ELR (cell line): ENCODE measurements around the gene TMCO1.
"Not testable (repeated sequence)": the region's sequence is repeated elsewhere in the genome, so short reads cannot be mapped to it uniquely, and the experiment has no call there.

Experiments used
- DNase-seq: peaks from one replicate; pipeline ENCODE4 v3.0.0-alpha.2; 2015; ENCODE audit warnings: low read depth

TMCO1 gene

DNA sequence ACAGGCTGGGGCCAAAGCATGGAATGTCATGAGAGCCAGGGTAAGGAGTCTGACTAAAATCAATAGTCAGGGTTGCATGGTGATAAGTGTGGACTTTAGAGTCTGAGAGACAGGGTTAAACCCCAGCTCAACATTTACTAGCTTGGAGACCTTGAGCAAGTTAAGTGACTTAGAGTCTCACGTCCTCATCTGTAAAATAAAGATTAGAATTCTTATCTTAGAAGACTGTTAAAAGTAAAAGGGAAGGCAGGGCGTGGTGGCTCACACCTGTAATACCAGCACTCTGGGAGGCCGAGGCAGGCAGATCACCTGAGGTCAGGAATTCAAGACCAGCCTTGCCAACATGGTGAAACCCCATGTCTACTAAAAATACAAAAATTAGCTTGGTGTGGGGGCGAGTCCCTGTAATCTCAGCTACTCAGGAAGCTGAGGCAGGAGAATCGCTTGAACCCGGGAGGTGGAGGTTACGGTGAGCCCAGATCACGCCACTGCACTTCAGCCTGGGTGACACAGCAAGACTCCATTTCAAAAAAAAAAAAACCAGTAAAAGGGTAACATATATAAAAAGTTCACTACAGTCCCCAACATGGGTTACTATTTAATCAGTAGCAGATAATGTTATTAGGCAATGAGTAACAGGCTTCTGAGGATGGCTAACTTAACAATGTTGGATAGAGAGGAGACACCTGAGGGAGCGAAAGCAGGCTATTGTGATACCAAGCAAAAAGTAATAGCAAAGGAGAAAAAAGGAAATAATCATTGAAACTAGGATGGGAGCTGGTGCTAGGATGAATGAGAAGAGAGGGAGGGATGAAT, 20.8 kb downstream of the TMCO1 start:
- no peak for DNase-seq

DNA sequence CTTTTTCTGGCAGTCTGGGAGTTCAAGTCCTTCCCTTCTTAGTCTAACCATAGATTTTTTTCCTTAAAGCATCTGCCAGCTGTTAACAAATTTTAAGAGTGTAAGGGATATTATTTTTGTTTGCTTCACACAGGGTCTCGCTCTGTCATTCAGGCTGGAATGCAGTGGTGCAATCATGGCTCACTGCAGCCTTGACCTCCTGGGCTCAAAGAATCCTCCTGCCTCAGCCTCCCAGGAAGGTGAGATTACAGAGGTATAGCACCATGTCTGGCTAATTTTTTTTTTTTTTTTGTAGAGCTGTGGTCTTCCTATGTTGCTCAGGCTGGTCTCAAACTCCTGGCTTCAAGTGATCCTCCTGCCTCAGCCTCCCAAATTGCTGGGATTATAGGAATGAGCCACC, 23.8 kb downstream of the TMCO1 start:
- DNase-seq: not testable (repeated sequence)

GRCh38 chr1:165742194-165742593, 26.5 kb downstream of the TMCO1 start:
- DNase-seq: no peak

DNA sequence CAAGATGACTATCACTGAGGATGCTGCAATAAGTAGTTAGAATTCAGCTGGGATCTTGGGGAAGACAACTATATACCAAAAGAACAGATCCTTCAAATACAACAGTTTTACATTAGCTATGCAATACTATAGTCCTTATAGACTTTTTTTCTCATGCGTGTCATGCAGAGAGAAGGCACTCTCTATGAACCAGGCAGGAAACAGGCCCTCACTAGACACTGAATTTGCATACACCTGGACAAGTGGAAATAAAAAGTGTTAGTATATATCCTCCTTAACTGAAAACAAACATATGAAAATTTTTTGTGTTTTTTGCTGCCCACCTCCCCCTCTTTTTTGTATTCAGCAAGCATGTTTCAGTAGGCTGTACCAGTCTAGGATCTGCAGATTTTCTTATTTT, 29.9 kb downstream of the TMCO1 start:
- no peak for DNase-seq

DNA sequence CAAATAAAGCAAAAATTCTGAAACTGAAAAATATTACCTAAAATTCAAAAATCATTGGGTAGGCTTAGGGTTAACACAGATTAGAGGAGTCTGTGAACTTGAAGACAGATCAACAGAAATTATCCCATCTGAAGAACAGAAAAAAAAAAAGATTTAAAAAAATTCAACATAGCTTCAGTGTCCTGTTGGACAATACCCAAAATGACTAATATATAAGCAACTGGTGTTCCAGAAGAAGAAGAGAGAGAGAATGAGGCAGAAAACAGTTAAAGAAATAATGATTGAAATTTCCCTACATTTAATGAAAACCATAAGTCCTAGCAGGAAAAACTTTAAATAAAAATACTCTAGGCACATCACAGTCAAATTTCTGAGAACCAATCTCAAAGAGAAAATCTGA, 31.5 kb downstream of the TMCO1 start:
- peak; percentile 9 for DNase-seq

- DNase-seq: no peak
Measured at GRCh38 chr1:165734906-165735305, 33.8 kb downstream of the TMCO1 start.

DNA sequence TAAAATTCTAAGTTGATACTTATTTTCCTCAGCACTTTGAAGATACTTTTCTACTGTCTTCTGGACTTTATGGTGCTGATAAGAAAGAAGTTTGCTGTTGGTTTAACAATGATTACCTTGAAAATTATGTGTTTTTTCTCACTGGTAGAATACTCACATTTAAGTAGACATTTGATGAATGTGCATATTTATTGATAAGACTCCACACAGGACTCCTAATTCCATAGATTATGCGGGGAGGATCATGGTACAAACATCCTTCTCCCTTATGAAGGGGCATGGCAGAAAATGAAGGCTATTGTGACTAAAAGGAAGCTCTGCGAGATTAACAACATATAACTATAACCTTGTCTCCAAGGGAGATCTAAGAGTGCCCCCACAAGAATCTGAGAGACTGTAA, 41.8 kb downstream of the TMCO1 start:
- DNase-seq: no peak

DNA sequence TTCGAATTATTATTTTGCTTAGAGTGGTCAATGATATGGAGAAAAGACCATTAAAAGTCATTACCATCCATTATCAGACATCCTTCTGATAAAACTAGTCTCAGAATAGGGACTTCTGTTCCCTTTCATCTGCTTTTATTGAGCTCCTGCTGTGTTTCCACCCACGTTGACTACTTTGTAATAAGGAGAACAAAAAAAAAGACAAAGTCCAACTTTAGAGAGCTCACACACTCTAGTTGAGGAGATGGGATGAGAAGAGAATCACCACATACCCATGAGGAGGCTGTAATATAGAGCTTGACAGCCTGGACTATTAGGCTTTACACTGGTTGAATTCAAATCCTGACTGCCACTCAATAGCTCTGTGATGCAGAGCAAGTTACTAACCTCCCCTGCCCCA, 42.5 kb downstream of the TMCO1 start:
- no peak for DNase-seq

GRCh38 chr1:165717918-165718515, 50.7 kb downstream of the TMCO1 start:
- peak; percentile 73 for DNase-seq

- DNase-seq: not testable (repeated sequence)
Measured at GRCh38 chr1:165716265-165717051, 52.2 kb downstream of the TMCO1 start.

GRCh38 chr1:165712764-165713163, 55.9 kb downstream of the TMCO1 start:
- DNase-seq: no peak

DNA sequence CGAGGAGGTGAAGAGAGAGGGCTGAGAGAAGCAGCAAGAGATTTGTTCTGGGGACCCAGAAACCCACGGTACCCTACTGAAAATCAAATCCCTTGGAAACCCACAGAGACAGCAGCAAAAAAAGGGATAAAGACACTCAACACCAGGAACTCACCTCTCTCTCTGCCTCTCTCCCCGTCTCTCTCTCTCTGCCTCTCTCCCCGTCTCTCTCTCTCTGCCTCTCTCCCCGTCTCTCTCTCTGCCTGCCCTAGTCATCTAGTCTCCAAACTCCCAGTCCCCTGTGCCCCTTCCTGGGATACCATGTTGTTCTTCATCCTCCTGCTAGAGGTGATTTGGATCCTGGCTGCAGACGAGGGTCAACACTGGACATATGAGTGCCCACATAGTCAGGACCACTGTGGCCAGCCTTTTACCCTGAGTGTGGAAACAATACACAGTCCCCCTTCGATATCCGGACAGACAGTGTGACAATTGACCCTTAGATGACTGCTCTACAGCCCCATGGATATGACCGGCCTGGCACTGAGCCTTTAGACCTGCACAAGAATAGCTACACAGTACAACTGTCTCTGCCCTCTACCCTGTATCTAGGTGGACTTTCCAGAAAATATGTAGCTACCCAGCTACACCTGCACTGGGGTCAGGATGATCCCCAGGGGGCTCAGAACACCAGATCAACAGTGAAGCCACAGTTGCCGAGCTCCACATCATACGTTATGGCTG, 60.5 kb downstream of the TMCO1 start:
- DNase-seq: no peak

- peak; percentile 44 for DNase-seq
Measured at GRCh38 chr1:165703648-165704047, 65.0 kb downstream of the TMCO1 start.

GRCh38 chr1:165701922-165702321, 66.7 kb downstream of the TMCO1 start:
- not testable (repeated sequence) for DNase-seq

DNA sequence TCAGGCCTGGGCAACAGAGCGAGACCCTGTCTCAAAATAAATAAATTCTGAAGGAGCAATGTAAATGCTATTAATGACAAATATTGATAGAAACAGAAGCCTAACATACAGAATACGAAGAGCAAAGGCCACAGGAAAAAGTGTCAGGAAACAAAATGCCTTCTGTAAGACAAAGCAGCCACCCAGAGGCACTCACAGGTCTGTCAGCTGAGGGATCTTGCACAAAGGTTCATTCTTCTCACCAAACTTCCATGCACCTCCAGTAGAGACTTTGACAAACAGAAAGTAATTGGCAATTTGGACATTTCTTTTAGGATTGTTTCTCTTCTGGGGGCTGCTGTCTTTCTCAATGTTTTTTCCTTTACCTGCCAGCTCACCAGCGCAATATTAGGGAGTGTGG, 69.1 kb downstream of the TMCO1 start:
- DNase-seq: no peak

- no peak for DNase-seq
Measured at GRCh38 chr1:165698761-165699052, 70.0 kb downstream of the TMCO1 start.

GRCh38 chr1:165697881-165698760, 70.5 kb downstream of the TMCO1 start, which contains the start of gene ALDH9A1:
Gene ALDH9A1, minus strand, starts transcription at chr1:165698562. Its CDS starts 4 bp downstream, at chr1:165698558.
- DNase-seq: peak; percentile 93

DNA sequence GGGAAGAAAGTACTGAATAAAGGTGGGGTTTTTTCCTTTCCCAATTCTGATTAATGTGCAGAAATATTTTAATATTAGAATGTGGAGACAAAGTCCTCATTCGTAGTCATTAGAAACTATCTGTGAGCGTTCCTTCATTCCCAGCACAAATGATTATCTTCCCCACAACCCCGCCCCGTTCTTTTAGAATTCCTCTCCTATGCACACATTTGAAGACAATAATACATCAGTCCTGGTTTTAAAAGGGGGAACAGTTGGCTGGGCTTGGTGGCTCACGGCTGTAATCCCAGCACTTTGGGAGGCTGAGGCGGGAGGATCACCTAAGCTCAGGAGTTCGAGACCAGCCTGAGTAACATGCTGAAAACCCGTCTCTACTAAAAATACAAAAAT, 71.2 kb downstream of the TMCO1 start:
- peak; percentile 46 for DNase-seq

DNA sequence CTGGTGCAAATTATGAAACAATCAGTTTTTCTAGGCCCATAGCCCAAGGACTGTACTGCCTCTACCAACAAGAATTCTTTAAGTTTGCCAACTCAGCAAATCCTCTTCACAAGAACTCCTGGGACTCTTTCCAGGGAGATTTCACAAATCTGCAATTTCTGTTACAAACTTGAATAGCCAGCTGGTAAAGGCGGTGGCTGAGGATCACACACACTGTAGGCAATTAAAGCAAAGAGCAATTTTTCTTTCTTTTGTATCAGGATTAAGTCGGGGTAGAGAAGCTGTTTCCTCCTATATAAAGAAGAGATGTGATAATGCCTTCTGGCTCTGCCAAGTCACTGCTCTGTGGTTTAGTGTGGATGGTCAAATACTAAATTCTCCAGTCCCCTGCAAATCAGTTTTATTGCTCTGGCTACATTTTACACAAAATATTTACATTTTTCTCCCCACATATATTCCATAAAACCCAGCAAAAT, 72.0 kb downstream of the TMCO1 start:
- peak; percentile 63 for DNase-seq

GRCh38 chr1:165695031-165695430, 73.6 kb downstream of the TMCO1 start:
- DNase-seq: no peak

GRCh38 chr1:165688046-165688445, 80.6 kb downstream of the TMCO1 start:
- DNase-seq: no peak
